ENCODE measurements around the gene REXO1.

Gene REXO1

GRCh38 chr19:1779574-1779973 is 68.7 kb downstream of the REXO1 start:
- in situ Hi-C loops (cut with MboI; ENCODE audit: low sequenced_read_pairs, unreplicated experiment): no loop called here
- no peak for DNase-seq (ENCODE audit: low spot score)
- TF ChIP-seq CTCF (IDR thresholded peaks at IDR 0.05; ENCODE audit: borderline replicate concordance, control extremely low read depth, extremely low read depth, insufficient read depth, missing control alignments): no peak

- no peak for DNase-seq (ENCODE audit: low spot score)
- in situ Hi-C loops (cut with MboI; ENCODE audit: low sequenced_read_pairs, unreplicated experiment): no loop called here
- TF ChIP-seq CTCF (IDR thresholded peaks at IDR 0.05; ENCODE audit: borderline replicate concordance, control extremely low read depth, extremely low read depth, insufficient read depth, missing control alignments): no peak
Measured at GRCh38 chr19:1777149-1777548, 71.1 kb downstream of the REXO1 start.

GRCh38 chr19:1776606-1777147 is 71.6 kb downstream of the REXO1 start:
- no peak for DNase-seq (ENCODE audit: low spot score)
- TF ChIP-seq CTCF (IDR thresholded peaks at IDR 0.05; ENCODE audit: borderline replicate concordance, control extremely low read depth, extremely low read depth, insufficient read depth, missing control alignments): no peak
- in situ Hi-C loops (cut with MboI; ENCODE audit: low sequenced_read_pairs, unreplicated experiment): no loop called here

- in situ Hi-C loops (cut with MboI; ENCODE audit: low sequenced_read_pairs, unreplicated experiment): no loop called here
Measured at GRCh38 chr19:1775951-1776605, 72.2 kb downstream of the REXO1 start.

GRCh38 chr19:1774989-1775772 is 73.1 kb downstream of the REXO1 start:
- no peak for TF ChIP-seq CTCF (IDR thresholded peaks at IDR 0.05; ENCODE audit: borderline replicate concordance, control extremely low read depth, extremely low read depth, insufficient read depth, missing control alignments)
- in situ Hi-C loops (cut with MboI; ENCODE audit: low sequenced_read_pairs, unreplicated experiment): no loop called here
- DNase-seq (ENCODE audit: low spot score): no peak

More at GRCh38 chr19:1775951-1776605, 72.2 kb downstream of the REXO1 start:
- no peak for TF ChIP-seq CTCF (IDR thresholded peaks at IDR 0.05; ENCODE audit: borderline replicate concordance, control extremely low read depth, extremely low read depth, insufficient read depth, missing control alignments)
- no peak for DNase-seq (ENCODE audit: low spot score)

- in situ Hi-C loops (cut with MboI; ENCODE audit: low sequenced_read_pairs, unreplicated experiment): no loop called here
- DNase-seq (ENCODE audit: low spot score): no peak
- no peak for TF ChIP-seq CTCF (IDR thresholded peaks at IDR 0.05; ENCODE audit: borderline replicate concordance, control extremely low read depth, extremely low read depth, insufficient read depth, missing control alignments)
Measured at GRCh38 chr19:1773184-1773583, 75.1 kb downstream of the REXO1 start.
